HG03520 (cell line): Measurements from ENCODE around the gene KNOP1.
"Not testable (repeated sequence)": the region's sequence is repeated elsewhere in the genome, so short reads cannot be mapped to it uniquely, and the experiment has no call there.

Experiments
- ATAC-seq: cut with Tn5 transposase; IDR thresholded peaks from one replicate; pipeline ENCODE4 v1.9.1; 2021; ENCODE audit warnings: mild to moderate bottlenecking, moderate library complexity; ENCODE audit not compliant: unreplicated experiment

KNOP1 gene

DNA sequence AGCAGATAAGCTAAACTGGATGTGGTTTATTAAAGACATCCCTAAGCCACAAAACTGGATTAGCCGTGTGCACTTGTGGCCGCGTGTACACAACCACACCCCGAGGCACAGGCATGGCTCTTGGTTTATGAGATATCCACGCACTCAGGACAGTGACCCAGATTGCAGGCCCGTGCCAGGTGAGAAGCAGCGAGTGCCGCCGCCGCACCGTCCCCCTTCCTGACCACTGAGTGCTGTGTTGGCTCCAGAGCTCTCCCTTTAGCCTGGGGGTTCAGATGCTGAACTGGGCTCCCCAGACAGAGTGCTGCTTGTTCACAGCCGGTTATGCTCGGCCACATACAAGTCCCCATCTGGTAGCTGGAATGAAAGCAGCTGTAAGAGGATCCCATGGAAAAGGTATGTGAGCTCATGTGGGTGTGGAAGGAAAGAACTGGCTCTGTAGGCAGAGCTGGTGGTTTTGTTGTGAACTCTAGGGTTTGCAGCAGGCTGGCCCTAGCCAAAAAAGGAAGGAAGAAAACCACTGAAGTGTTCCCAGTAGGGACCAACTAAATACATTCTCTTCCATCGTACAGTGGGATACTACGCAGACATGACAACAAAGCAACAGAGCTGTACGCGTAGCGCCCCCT is 29.5 kb downstream of the KNOP1 start:
- no peak for ATAC-seq

DNA sequence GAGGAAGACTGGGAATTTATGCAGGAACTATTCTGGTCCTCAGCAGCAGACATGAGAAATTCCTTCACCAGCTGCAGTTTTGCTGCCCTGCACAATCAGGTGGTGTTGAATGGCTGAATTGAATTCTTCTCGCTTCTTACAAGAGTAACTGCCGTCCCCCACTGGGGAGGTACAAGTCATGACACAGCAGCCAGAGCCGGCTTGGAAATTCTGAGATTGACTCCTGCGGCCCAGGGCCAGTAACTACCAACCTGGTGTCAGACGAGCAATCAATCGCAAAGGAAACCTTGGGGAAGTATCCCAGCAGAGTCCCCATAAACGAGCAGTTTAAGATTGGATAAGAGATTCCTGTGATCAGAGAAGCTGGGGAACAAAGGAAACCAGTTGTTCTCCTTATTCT is 30.7 kb downstream of the KNOP1 start:
- ATAC-seq: no peak

DNA sequence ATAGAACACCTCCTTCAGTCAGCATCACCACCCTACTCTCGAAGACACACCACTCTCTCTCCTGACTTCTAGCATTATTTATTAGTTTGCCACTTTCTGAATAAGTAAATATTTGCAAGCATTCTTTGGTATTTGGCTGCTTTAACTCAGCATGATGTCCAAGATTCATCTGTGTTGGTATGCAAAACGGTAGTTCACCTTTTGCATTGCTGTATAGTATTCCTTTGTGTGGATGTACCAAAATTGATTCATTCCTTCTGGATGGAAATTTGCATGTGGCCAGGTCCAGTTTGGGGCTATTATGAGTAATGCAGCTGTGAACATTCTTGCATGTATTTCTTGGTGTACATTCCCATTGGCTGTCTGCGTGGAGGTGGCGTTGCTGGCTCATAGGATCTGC is 32.9 kb downstream of the KNOP1 start:
- no peak for ATAC-seq

DNA sequence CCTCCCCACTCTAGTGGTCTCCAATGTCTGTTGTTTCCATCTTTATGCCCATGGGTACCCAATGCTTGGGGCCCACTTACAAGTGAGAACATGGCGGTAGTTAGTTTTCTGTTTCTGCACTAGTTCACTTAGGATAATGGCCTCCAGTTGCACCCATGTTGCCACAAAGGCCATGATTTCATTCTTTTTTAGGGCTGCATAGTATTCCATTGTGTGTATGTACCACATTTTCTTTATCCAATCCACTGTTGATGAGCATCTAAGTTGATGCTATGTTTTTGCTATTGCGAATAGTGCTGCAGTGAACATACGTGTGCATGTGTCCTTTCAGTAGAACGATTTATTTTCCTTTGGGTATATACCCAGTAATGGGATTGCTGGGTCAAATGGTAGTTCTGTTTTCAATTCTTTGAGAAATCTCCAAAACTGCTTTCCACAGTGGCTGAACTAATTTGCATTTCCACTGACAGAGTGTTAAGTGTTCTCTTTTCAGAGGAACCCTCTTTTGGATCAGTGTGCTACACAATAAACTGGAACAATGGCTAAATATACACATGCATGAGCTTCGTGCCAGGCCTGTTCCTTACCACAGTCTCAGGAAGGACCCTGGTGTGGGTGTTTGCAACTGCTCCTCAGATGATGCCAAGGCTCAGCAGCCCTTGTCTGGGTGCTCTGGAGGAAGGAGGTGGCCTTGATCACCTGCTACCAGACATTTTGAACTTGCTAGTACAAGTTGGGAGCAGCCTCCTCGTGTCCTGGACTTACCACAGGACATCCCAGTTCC is 34.4 kb downstream of the KNOP1 start:
- no peak for ATAC-seq

DNA sequence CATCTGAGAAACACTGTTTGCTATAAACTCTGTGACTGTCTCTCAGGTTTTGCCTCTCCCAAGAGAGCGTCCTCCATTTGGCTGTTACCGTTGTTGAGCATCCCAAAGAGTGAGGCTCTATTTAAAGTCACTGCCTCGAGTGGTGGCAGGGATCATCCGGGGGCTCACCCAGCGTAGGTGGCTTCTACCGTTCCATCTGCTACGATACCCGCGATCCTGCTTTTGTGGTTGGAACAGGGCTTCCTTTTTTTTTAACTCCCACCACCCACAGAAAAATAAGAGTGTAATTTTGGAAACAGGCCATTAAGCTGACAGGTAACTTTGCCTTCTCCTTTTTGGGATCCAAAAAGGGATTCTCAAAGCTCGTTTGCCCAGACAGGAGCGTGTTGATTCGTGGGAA is 36.4 kb downstream of the KNOP1 start:
- ATAC-seq: no peak

DNA sequence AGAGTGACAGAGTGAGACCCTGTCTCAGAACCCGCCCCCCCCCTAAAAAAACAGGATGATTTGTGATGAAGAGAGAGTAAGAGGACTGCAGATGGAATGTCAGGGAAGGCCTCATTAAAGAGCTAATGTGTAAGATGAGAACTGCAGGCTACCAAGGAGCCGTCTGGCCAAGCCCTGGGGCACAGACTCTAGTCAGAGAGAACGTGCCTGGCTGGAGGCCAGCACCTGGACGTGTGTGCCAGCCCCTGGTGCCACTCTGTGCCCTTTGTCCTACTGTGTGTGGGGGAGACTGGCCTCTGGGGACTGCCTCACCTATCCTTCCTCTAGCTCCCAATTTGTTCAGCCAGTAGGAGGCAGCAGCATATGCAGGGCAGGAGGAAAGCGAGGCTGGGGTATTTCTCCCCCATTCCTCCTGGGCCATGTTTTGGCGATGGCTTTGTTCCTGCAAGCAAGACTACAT is 37.1 kb downstream of the KNOP1 start:
- no peak for ATAC-seq

DNA sequence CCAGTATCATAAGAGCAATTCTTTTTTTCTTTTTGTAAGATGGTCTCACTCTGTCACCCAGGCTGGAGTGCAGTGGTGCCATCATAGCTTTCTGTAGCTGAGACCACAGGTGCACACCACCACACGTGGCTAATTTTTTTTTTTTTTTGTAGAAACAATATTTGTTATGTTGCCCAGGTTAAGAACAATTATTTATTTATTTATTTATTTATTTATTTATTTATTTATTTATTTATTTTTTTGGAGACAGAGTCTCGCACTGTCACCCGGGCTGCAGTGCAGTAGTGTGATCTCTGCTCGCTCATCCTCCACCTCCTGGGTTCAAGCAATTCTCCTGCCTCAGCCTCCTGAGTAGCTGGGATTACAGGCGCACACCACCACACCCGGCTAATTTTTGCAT is 38.7 kb downstream of the KNOP1 start:
- ATAC-seq: not testable (repeated sequence)

DNA sequence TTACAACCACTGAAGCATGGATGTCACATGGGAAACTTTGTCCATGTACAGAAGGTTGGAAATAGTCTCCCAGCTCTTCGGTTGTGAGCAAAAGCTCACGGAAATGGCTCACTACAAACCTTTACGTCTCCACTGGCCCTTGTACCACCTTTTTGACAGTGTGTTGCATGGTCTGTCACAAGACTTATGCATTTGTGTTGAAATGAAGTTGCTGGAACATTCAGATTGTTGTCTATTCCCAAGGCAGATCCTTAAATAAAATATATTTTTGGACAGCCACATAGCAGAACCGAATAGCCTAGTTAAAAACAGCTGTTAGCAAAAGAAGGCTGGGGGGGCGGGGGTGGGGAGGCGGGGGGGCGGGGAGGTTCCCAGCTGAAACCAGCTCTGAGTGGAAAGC is 39.2 kb downstream of the KNOP1 start:
- no peak for ATAC-seq

DNA sequence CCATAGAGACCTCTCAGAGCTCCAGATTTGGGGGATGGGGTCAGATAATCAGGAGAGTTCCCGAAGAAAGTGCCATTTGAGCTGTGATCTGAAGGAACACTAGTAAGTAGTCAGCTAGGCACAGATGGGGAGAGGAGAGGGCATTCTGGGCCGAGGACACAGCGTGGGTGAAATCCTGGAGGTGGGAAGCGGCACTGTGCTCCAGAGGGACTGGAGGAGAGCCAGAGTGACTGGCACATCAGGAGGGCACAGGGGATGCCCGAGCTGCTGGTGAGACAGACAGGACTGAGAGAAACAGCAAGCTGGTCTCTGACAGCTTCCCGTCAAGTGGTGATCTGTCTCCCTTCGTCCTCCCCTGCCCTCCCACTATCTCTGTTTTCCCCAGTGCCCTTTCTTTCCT is 40.6 kb downstream of the KNOP1 start:
- no peak for ATAC-seq

DNA sequence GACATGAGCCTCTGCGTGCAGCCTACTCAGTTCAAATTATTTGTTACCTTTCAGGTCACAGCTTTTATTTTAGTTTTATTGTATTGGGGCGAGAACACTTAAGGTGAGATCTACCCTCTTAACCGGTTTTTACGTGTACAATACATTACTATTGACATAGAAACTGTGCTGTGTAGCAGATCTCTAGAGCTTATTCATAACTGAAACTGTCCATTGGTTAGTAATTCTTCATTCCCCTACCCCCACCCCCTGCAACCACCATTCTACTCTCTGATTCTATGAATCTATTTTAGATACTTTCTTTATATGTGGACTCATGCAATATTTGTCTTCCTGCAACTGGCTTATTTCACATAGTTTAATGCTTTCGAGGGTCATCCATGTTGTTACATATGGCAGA is 43.5 kb downstream of the KNOP1 start:
- no peak for ATAC-seq

DNA sequence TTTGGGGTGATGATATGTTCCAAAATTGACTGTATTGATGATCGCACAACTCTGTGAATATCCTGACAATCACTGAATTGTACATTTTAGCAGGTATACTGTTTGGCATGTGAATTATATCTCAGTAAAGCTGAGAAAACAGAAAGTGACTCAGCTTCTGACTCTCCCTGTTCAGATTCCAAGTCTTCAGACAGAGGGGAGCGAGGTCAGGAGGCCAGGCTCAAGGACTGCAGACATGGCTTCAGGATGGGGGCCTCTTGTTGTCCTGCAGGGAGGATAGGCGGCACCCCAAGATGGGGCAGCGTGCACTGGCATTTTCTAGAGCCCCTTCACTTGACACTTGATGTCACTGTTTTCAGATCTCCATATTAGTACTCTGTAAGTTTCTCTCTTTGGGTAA is 45.6 kb downstream of the KNOP1 start:
- no peak for ATAC-seq

DNA sequence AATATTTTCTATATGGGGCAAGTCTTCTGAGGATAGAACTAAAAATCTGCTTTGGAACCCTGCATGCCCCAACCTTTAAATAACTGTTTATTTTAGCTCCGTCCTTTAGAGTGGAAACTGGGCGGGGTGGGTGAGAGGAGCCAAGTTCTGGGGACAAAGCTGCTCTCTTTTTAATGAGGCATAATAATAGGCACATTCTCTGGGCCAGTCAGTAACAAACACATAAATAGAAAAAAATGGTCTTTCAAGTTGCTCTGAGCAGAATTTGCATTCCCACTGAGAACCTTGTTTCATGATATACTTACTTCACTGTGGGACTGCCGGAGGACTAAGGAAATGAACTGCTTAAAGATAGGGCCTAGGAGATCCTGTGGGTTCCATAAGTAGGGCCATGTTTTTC is 51.5 kb downstream of the KNOP1 start:
- no peak for ATAC-seq

DNA sequence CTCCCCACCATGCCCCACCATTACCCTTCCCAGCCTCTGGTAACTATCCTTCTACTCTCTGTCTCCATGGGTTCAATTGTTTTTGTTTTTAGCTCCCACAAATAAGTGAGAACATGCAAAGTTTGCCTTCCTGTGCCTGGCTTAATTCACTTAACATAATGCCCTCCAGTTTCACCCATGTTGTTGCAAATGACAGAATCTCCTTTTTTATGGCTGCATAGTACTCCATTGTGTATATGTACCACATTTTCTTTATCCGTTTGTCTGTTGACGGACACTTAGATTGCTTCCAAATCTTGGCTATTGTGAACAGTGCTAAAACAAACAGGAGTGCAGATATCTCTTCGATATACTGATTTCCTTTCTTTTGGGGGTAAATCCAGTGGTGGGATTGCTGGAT is 52.7 kb downstream of the KNOP1 start:
- ATAC-seq: not testable (repeated sequence)

DNA sequence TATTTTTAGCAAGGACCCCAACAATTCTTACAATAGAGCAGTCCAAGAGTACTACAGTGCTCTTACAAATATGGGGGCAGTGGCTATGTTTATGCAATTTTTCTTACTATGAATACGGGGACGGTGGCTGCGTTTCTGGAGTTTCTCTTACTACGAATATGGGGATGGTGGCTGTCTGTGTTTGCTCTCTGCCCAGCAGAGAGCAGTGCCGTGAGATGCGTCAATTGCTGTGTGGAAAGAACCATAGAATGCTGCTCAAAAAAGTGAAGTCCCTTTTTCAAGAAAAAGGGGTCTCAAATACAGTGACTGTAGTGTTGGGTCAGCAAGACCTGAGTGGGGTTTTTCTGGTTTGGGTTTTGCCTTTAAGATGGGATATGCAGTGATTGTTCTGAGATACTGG is 53.9 kb downstream of the KNOP1 start:
- ATAC-seq: no peak

DNA sequence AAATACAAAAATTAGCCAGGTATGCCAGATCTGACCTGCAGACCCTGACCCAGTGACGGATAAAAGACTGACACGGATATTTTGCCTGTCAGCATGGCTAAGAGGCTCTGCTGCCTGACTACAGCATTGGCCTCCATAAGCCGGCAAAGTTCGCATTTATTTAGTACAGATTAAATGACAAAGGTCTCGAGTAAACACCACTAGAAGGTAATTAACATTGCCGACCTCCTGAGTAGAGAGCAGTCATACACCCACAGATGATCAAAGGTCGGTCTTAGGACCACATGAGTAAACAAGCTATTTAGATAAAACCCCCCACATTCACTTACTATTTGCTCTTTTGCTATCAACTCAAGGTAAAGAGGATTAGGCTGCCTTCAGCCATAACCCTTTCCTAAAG is 55.7 kb downstream of the KNOP1 start:
- ATAC-seq: no peak

DNA sequence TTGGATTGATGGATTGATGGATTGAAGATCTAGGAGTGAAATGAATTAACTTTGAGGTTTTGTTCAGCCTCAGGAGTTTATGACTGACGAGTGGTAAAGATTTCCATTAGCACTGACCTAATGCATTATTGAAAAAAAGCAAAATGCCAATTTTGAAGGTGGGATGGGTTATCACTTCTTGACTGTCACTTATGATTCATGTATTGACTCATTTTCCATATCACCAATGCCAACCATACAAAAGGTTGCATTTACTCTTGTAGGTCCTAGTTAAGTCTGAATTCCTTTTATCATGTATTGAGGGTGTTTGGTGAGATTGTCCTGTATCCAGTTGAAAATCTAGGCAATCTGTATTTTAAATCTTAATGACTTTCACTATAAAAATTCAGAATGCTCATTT is 57.6 kb downstream of the KNOP1 start:
- ATAC-seq: no peak

DNA sequence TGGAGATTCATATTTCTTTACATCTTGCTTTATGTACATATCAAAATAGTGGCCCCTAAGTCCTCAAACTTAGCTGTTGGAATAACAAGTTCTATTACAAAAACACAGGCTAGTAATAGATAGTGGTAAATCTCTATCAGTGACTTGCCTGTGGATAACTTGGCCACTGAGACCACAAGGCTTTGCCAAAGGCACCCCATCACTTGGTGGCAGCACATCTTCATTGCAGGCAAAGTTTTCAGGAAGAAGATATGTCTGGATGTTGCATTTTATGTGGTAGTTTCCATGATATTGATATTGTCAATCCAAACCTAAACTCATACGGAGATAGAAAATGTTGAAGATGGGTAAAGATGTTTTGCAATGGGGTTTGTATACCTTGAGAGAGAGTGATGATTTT is 58.5 kb downstream of the KNOP1 start:
- ATAC-seq: no peak

DNA sequence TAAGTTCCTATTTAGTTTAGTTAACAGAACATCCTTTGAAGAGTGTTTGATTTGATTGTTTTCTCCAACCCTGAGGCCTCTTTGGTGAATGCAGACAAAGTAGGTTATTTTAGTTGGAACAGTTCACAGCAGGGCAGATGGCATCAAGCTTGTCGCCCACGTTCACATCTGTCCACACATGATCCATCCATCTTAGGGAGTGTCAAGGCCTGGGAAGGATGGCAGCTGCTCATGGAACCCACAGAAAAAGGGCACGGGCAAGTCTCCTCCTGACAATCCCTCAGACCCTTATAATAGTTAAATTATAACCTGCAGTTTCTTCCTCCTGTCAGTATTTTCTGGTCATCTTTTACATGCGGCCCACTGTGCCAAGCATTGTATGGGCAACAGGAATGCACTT is 60.2 kb downstream of the KNOP1 start:
- no peak for ATAC-seq

DNA sequence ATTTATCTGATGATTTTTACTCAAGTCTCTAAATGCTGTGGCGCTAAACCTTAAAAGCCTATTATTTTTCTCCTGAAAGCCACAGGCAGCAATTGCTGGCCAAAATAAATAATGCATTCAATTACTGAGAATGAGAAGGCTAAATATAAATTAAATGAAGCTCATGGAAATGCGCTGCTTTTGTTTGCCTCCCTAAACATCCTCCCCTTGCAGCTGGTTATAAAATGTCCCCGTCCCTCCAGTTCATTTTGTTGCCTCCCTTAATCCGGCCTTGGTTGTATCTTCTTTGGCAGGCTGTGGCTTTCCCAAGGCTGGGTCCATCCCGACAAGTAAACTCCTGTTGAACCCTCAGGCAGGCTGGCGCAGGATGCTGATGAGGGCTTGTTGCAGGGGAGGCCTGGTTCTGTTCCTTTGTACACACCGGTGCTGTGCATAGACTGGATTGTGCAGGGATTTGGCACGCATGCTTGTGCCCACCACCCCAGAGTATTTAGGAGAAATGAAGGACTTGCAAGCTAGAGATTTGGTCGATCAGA is 62.7 kb downstream of the KNOP1 start:
- no peak for ATAC-seq

DNA sequence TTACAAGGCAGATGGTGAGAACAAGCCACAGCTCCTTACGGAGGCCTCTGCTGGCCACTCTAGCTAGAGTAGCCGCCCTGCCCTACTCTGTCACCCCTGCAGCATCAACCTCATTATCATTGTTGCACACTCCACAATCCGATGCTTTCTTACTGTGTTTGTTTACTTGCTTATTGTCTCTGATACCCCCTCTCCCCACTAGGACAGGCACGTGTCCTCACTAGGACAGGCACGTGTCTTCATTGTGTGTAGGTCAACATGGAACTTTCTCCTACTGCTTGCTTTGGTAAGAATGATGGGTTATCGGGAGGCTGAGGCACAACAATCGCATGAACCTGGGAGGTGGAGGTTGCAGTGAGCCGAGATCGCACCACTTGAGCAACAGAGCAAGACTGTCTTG is 63.9 kb downstream of the KNOP1 start:
- no peak for ATAC-seq
